ENCODE data around the gene RIBC1. TPM values are rescaled to one million over a fixed set of nuclear protein-coding genes. Genes with fewer than 3 reads are reported as not detected.
A peak's percentile ranks its signal among the peaks of the same experiment; 100 is the strongest.

Gene RIBC1
- total RNA-seq, 2 donors from 2014 or later, result 2.3 to 3.0 TPM

DNA sequence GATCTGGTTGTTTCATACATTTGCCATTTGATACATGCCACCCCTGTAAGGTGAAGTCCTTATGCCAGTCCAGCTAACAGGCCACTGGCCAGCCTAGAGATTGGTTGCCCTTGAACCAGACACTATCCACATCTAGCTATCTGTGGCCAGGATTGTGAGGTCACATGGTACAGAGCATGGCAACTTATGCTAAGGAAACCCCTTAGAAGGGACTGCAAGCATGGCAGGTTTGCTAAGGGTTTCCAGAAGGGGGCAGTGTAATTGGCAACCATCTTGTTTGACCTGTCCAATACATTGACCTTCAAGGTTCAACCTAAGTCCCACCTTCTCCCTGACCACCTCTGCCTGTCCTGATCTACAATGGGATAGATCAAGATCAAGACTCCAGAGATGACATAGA is 47.8 kb upstream of the RIBC1 start:
- DNase-seq, result no peak
- Histone ChIP-seq H3K9me3 (ENCODE audit: control insufficient read depth, low read length) (peaks cover 4% of the 10 kb centered on the region), H3K27ac (ENCODE audit: low read depth, low read length) (no peak overlapping the region), H3K4me1 (ENCODE audit: control insufficient read depth, insufficient read depth, low read length) (no peaks in the 10 kb centered on the region), H3K4me3 (ENCODE audit: low read length) (no peak overlapping the region), H3K36me3 (ENCODE audit: control insufficient read depth, insufficient read depth, low read length) (peaks cover 30% of the 10 kb centered on the region), H3K9ac (ENCODE audit: extremely low read depth, low read length, poor library complexity, severe bottlenecking) (no peak overlapping the region), H3K27me3 (ENCODE audit: control insufficient read depth, insufficient read depth, low read length, poor library complexity, severe bottlenecking) (no peaks in the 10 kb centered on the region)
- TF ChIP-seq, protein P1, sequence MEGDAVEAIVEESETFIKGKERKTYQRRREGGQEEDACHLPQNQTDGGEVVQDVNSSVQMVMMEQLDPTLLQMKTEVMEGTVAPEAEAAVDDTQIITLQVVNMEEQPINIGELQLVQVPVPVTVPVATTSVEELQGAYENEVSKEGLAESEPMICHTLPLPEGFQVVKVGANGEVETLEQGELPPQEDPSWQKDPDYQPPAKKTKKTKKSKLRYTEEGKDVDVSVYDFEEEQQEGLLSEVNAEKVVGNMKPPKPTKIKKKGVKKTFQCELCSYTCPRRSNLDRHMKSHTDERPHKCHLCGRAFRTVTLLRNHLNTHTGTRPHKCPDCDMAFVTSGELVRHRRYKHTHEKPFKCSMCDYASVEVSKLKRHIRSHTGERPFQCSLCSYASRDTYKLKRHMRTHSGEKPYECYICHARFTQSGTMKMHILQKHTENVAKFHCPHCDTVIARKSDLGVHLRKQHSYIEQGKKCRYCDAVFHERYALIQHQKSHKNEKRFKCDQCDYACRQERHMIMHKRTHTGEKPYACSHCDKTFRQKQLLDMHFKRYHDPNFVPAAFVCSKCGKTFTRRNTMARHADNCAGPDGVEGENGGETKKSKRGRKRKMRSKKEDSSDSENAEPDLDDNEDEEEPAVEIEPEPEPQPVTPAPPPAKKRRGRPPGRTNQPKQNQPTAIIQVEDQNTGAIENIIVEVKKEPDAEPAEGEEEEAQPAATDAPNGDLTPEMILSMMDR (conservative IDR thresholded peaks at IDR 0.05), result peak; percentile 42
- H3K9me3 Mint-ChIP-seq, result peaks cover 60% of the 10 kb centered on the region
- no peaks in the 10 kb centered on the region for H3K27me3 Mint-ChIP-seq (ENCODE audit: insufficient read depth)
- no peak overlapping the region for H3K4me3 Mint-ChIP-seq
- peaks cover 16% of the 10 kb centered on the region for H3K36me3 Mint-ChIP-seq (ENCODE audit: low read depth)
- H3K4me1 Mint-ChIP-seq, result peaks cover 2% of the 10 kb centered on the region
- no peak overlapping the region for H3K27ac Mint-ChIP-seq

DNA sequence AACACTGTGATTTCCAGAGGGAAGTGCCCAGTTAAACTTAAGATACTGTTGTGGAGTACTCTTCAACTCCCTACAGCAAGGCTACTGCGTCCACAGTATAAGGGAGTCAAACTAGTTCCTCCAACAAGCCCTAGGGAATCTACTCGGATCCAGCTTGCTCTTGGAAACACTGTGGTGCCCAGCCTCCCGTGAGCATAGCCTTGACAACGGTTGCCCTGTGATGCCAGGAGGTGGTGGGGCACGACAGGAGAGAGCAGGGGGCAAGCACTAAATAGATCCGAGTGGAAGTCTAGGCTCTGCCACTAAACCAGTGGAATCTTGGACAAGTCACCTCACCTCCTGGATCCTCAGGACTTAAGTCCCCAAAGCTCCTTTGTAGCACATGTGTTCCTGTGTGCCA is 45.8 kb upstream of the RIBC1 start:
- no peak overlapping the region for H3K9ac ChIP-seq (ENCODE audit: extremely low read depth, low read length, poor library complexity, severe bottlenecking)
- no peak overlapping the region for H3K4me3 Mint-ChIP-seq
- peaks cover 62% of the 10 kb centered on the region for H3K9me3 Mint-ChIP-seq
- no peak overlapping the region for H3K4me3 ChIP-seq (ENCODE audit: low read length)
- no peak for DNase-seq
- TF ChIP-seq, protein P1 (conservative IDR thresholded peaks at IDR 0.05), result no peak
- no peaks in the 10 kb centered on the region for H3K4me1 ChIP-seq (ENCODE audit: control insufficient read depth, insufficient read depth, low read length)
- peaks cover 27% of the 10 kb centered on the region for H3K36me3 Mint-ChIP-seq (ENCODE audit: low read depth)
- peaks cover 4% of the 10 kb centered on the region for H3K9me3 ChIP-seq (ENCODE audit: control insufficient read depth, low read length)
- H3K27me3 Mint-ChIP-seq (ENCODE audit: insufficient read depth), result no peaks in the 10 kb centered on the region
- no peaks in the 10 kb centered on the region for H3K27me3 ChIP-seq (ENCODE audit: control insufficient read depth, insufficient read depth, low read length, poor library complexity, severe bottlenecking)
- WGBS, 2 experiments (ENCODE audit: insufficient coverage in 1 of 2, insufficient read length in 1 of 2), result 92 to 96% methylated on average over 4 to 6 of the region's 6 CpGs
- peaks cover 2% of the 10 kb centered on the region for H3K4me1 Mint-ChIP-seq
- H3K27ac Mint-ChIP-seq, result no peak overlapping the region
- H3K36me3 ChIP-seq (ENCODE audit: control insufficient read depth, insufficient read depth, low read length), result peaks cover 45% of the 10 kb centered on the region
- no peak overlapping the region for H3K27ac ChIP-seq (ENCODE audit: low read depth, low read length)

DNA sequence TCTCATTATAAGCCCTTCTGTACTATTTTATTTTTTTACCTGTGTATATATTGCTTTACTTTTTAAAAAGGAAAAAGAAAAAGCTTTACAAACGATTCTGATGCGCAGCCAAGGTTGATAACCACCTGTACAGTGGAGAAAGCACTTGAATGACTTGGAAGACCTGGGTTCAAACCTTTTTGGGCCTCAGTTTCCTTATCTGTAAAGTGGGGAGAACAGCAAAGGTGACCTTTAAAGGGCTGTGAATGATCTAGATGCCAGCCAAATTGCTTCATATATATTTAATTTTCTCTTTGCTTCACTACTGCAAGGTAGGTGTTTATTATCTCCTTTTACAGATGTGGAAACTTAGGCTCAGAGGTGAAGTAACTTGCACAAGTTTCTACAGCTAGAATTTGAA is 45.2 kb upstream of the RIBC1 start:
- H3K4me1 ChIP-seq (ENCODE audit: control insufficient read depth, insufficient read depth, low read length), result no peaks in the 10 kb centered on the region
- TF ChIP-seq, protein P1 (conservative IDR thresholded peaks at IDR 0.05), result no peak
- H3K9ac ChIP-seq (ENCODE audit: extremely low read depth, low read length, poor library complexity, severe bottlenecking), result no peak overlapping the region
- Mint-ChIP-seq H3K27me3 (ENCODE audit: insufficient read depth) (no peaks in the 10 kb centered on the region), H3K27ac (no peak overlapping the region), H3K36me3 (ENCODE audit: low read depth) (peaks cover 31% of the 10 kb centered on the region), H3K4me1 (peaks cover 2% of the 10 kb centered on the region), H3K4me3 (no peak overlapping the region), H3K9me3 (peaks cover 65% of the 10 kb centered on the region)
- no peak overlapping the region for H3K4me3 ChIP-seq (ENCODE audit: low read length)
- WGBS, 2 experiments (ENCODE audit: insufficient coverage in 1 of 2, insufficient read length in 1 of 2), result 94 to 95% methylated on average over 2 of the region's 2 CpGs
- peaks cover 4% of the 10 kb centered on the region for H3K9me3 ChIP-seq (ENCODE audit: control insufficient read depth, low read length)
- H3K27me3 ChIP-seq (ENCODE audit: control insufficient read depth, insufficient read depth, low read length, poor library complexity, severe bottlenecking), result no peaks in the 10 kb centered on the region
- peaks cover 51% of the 10 kb centered on the region for H3K36me3 ChIP-seq (ENCODE audit: control insufficient read depth, insufficient read depth, low read length)
- no peak overlapping the region for H3K27ac ChIP-seq (ENCODE audit: low read depth, low read length)
- DNase-seq, result no peak
